T-helper 2 cell treated with Interferon-gamma antibody and Interleukin-4, amounts not matched to agents 5 μg/mL and 100 μg/mL, for 36 hours (primary cell): ENCODE measurements around the gene PARD3.

Source experiments
- DNase-seq: peaks from one replicate; pipeline ENCODE4 v3.0.0; 2021; ENCODE audit warnings: low spot score
- H3K27ac Mint-ChIP-seq: one replicate; pipeline ENCODE4 v1.8.0; 2021; ENCODE audit warnings: mild to moderate bottlenecking, mixed read lengths
- H3K27me3 Mint-ChIP-seq: one replicate; pipeline ENCODE4 v1.8.0; 2021; ENCODE audit warnings: low read depth, mixed read lengths
- H3K36me3 Mint-ChIP-seq: one replicate; pipeline ENCODE4 v1.8.0; 2021; ENCODE audit warnings: low read depth, mixed read lengths
- H3K4me1 Mint-ChIP-seq: one replicate; pipeline ENCODE4 v1.8.0; 2021; ENCODE audit warnings: low read depth, mixed read lengths
- H3K4me3 Mint-ChIP-seq: one replicate; pipeline ENCODE4 v1.8.0; 2022; ENCODE audit warnings: mild to moderate bottlenecking, moderate library complexity, mixed read lengths
- H3K9me3 Mint-ChIP-seq: one replicate; pipeline ENCODE4 v1.8.0; 2021; ENCODE audit warnings: mixed read lengths

The PARD3 gene

DNA sequence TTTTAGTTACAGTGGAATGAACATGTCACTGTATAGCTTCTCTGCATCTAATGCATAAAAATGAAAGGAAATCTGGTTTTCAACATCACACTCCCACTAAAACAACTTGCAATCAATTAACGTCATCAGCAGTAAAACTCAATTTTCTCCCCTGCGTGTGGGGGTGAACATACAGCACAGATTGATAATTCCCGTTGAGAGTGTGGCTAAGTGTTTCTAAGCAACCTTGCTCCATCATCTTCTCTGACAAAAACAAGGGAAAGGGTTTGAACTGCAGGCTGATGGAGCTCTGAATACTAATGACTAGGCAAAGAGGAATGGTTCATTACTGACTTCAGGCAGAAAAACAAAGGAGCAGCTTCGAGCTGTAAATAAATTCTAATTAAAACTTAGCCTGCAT is 238.3 kb downstream of the PARD3 start:
- H3K4me3 Mint-ChIP-seq: no peak overlapping the region
- no peaks in the 10 kb centered on the region for H3K27me3 Mint-ChIP-seq
- DNase-seq: no peak

DNA sequence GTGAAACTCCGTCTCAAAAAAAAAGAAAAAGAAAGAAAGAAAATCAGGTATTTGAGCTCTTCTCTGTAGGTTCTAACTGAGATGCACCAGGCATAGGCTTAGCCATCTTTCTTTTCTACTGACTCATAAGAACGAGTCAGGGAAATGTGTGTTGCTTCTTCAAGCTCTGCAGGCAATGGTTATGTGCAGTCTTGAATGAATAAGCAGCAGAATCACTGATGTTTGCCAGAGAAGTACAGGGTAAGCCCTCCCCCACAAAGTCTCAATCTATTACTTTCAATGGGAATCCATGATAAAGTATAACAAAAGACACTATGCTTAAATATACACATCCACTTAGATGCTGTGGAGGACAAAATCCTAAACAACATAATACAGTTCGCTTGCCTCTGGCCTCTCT is 239.2 kb downstream of the PARD3 start:
- no peaks in the 10 kb centered on the region for H3K9me3 Mint-ChIP-seq
- DNase-seq: no peak
- H3K36me3 Mint-ChIP-seq: no peaks in the 10 kb centered on the region
- H3K27me3 Mint-ChIP-seq: no peaks in the 10 kb centered on the region
- H3K4me3 Mint-ChIP-seq: no peak overlapping the region
- no peak overlapping the region for H3K27ac Mint-ChIP-seq
- H3K4me1 Mint-ChIP-seq: no peaks in the 10 kb centered on the region

More for the DNA sequence above, 238.3 kb downstream of the PARD3 start:
- H3K27ac Mint-ChIP-seq: no peak overlapping the region
- H3K4me1 Mint-ChIP-seq: no peaks in the 10 kb centered on the region
- H3K9me3 Mint-ChIP-seq: no peaks in the 10 kb centered on the region
- H3K36me3 Mint-ChIP-seq: no peaks in the 10 kb centered on the region

DNA sequence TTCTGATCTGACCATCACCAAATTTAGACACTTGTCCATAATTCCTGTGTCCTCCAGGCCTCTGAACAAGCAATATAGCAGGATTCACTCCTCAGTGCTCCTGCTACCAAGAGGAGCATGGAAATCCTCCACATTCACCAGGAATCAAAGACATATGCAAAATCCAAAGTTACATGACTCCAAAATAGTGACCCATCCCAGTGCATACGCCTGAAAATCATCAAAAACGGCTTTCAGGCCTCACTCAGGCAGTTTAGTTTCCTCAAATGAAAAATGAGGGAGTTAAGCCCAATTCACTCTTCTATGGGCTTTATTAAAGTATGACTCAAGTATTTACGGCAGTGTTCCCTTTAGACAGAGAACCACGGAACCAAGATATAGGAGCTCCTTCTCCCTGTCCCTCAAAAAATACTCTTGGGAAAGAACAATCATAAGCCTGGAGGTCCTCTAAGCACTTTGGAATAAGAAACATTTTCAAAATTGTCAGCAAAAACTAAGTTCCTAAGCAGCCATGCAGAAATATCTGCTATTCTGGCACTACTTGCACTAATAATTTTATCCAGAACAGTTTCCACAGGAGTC is 240.7 kb downstream of the PARD3 start:
- no peaks in the 10 kb centered on the region for H3K4me1 Mint-ChIP-seq
- no peaks in the 10 kb centered on the region for H3K9me3 Mint-ChIP-seq
- no peaks in the 10 kb centered on the region for H3K36me3 Mint-ChIP-seq
- H3K27me3 Mint-ChIP-seq: no peaks in the 10 kb centered on the region
- no peak for DNase-seq
- no peak overlapping the region for H3K27ac Mint-ChIP-seq
- no peak overlapping the region for H3K4me3 Mint-ChIP-seq

GRCh38 chr10:34570887-34571286 is 244.2 kb downstream of the PARD3 start:
- Mint-ChIP-seq H3K9me3 (no peaks in the 10 kb centered on the region), H3K4me1 (no peaks in the 10 kb centered on the region), H3K4me3 (no peak overlapping the region), H3K36me3 (no peaks in the 10 kb centered on the region), H3K27ac (no peak overlapping the region), H3K27me3 (peaks cover 2% of the 10 kb centered on the region)
- DNase-seq: no peak

DNA sequence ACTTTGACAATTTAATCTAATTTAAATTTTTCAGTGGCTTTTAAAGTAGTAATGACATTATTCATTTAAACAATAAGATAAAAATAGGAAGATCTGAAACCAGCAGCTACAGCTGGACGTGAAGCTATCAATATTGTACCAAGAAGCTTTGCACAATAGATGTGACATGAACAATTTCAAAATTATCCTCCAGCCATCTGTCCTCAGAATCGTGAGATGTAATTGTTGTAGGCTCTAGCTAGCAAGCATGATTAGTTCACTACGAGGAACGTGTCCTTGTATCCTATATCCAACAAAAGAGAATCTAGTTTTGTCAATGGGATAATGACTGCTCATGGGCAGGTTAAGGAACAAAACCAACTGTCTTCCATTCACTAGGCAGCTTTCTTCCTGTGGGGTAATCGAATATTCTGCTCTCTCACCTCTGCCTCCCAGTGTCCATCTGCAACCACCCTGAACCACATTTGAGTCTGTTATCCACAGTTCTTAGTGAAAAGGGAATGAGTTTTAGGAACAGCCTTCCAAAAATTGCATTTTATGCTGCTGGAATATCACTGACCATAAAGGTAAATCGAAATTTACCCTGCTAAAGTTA is 247.3 kb downstream of the PARD3 start:
- Mint-ChIP-seq H3K27ac (no peak overlapping the region), H3K27me3 (peaks cover 2% of the 10 kb centered on the region), H3K9me3 (no peaks in the 10 kb centered on the region), H3K4me1 (no peaks in the 10 kb centered on the region), H3K4me3 (no peak overlapping the region), H3K36me3 (no peaks in the 10 kb centered on the region)
- no peak for DNase-seq

- Mint-ChIP-seq H3K9me3 (no peaks in the 10 kb centered on the region), H3K4me3 (no peak overlapping the region), H3K4me1 (no peaks in the 10 kb centered on the region), H3K36me3 (no peaks in the 10 kb centered on the region), H3K27me3 (peaks cover 2% of the 10 kb centered on the region), H3K27ac (no peak overlapping the region)
- DNase-seq: no peak
Observed at GRCh38 chr10:34565934-34566333, 249.2 kb downstream of the PARD3 start.

GRCh38 chr10:34558093-34558583 is 257.0 kb downstream of the PARD3 start:
- Mint-ChIP-seq H3K9me3 (no peaks in the 10 kb centered on the region), H3K36me3 (no peaks in the 10 kb centered on the region), H3K27ac (no peak overlapping the region), H3K27me3 (no peaks in the 10 kb centered on the region), H3K4me3 (no peak overlapping the region), H3K4me1 (no peaks in the 10 kb centered on the region)
- DNase-seq: no peak

GRCh38 chr10:34557173-34557572 is 257.9 kb downstream of the PARD3 start:
- Mint-ChIP-seq H3K4me1 (no peaks in the 10 kb centered on the region), H3K36me3 (no peaks in the 10 kb centered on the region), H3K4me3 (no peak overlapping the region), H3K27ac (no peak overlapping the region), H3K27me3 (no peaks in the 10 kb centered on the region), H3K9me3 (no peaks in the 10 kb centered on the region)
- no peak for DNase-seq

DNA sequence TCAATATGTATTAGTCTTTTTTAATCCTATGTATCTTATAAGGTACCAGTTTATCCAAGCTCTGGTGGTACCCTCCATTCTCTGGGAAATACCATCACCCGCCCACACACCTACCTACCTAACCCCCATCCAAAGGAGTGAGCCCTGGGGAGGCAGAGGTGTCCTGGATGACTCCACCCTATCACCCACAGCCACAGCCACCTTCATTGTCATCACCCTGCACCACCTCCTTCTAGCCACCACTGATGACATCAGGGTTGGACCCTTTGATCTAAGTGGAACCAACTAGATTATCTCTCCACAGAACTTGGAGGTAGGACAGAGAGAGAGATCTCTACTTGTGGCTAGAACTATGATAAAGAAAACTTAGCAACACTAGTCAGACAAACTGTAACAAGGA is 259.4 kb downstream of the PARD3 start:
- Mint-ChIP-seq H3K4me1 (no peaks in the 10 kb centered on the region), H3K4me3 (no peak overlapping the region), H3K27ac (no peak overlapping the region), H3K36me3 (no peaks in the 10 kb centered on the region), H3K27me3 (no peaks in the 10 kb centered on the region), H3K9me3 (no peaks in the 10 kb centered on the region)
- DNase-seq: no peak

DNA sequence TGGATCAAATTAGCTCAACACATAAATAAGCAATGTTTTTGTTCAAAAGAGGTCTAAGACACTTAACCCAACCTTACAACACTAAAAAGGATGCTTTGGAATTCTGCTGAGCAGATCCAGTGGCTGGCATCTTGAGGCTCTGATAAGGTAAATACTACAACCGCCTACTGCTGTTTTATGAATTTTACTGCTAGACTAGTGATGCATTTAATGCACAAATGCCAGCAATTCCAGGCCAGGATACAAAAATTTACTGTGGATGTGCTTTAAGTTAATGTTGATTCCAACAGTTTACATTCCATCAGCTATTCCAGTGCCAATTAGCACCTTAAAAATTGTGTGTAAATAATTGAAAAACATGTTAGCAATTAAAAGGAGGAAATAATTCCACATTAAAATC is 261.3 kb downstream of the PARD3 start:
- no peak overlapping the region for H3K4me3 Mint-ChIP-seq
- no peaks in the 10 kb centered on the region for H3K36me3 Mint-ChIP-seq
- no peak overlapping the region for H3K27ac Mint-ChIP-seq
- no peak for DNase-seq
- no peaks in the 10 kb centered on the region for H3K27me3 Mint-ChIP-seq
- H3K9me3 Mint-ChIP-seq: no peaks in the 10 kb centered on the region
- H3K4me1 Mint-ChIP-seq: no peaks in the 10 kb centered on the region

GRCh38 chr10:34551295-34551694 is 263.8 kb downstream of the PARD3 start:
- Mint-ChIP-seq H3K27me3 (no peaks in the 10 kb centered on the region), H3K36me3 (no peaks in the 10 kb centered on the region), H3K4me1 (no peaks in the 10 kb centered on the region), H3K27ac (no peak overlapping the region), H3K4me3 (no peak overlapping the region), H3K9me3 (no peaks in the 10 kb centered on the region)
- DNase-seq: no peak

- H3K9me3 Mint-ChIP-seq: no peaks in the 10 kb centered on the region
- H3K27me3 Mint-ChIP-seq: no peaks in the 10 kb centered on the region
- no peaks in the 10 kb centered on the region for H3K36me3 Mint-ChIP-seq
- no peak overlapping the region for H3K4me3 Mint-ChIP-seq
- no peak overlapping the region for H3K27ac Mint-ChIP-seq
- no peaks in the 10 kb centered on the region for H3K4me1 Mint-ChIP-seq
- no peak for DNase-seq
Observed at GRCh38 chr10:34549953-34550352, 265.1 kb downstream of the PARD3 start.

GRCh38 chr10:34549001-34549400 is 266.1 kb downstream of the PARD3 start:
- Mint-ChIP-seq H3K27me3 (no peaks in the 10 kb centered on the region), H3K4me1 (no peaks in the 10 kb centered on the region), H3K27ac (no peak overlapping the region), H3K4me3 (no peak overlapping the region), H3K9me3 (no peaks in the 10 kb centered on the region), H3K36me3 (no peaks in the 10 kb centered on the region)
- DNase-seq: no peak

GRCh38 chr10:34548466-34548865 is 266.6 kb downstream of the PARD3 start:
- Mint-ChIP-seq H3K27me3 (no peaks in the 10 kb centered on the region), H3K27ac (no peak overlapping the region), H3K36me3 (no peaks in the 10 kb centered on the region), H3K4me3 (no peak overlapping the region), H3K9me3 (no peaks in the 10 kb centered on the region), H3K4me1 (no peaks in the 10 kb centered on the region)
- DNase-seq: no peak

- no peak for DNase-seq
- H3K36me3 Mint-ChIP-seq: no peaks in the 10 kb centered on the region
- H3K27me3 Mint-ChIP-seq: no peaks in the 10 kb centered on the region
- no peaks in the 10 kb centered on the region for H3K9me3 Mint-ChIP-seq
- no peak overlapping the region for H3K27ac Mint-ChIP-seq
- H3K4me1 Mint-ChIP-seq: no peaks in the 10 kb centered on the region
- no peak overlapping the region for H3K4me3 Mint-ChIP-seq
Observed at GRCh38 chr10:34547695-34548094, 267.4 kb downstream of the PARD3 start.
